Measurements from ENCODE around the gene RAB3GAP1. TPM values are rescaled to one million over a fixed set of nuclear protein-coding genes. Genes with fewer than 3 reads are reported as not detected.

Gene RAB3GAP1
- 16.1 and 20.3 TPM in 2 replicates for total RNA-seq

DNA sequence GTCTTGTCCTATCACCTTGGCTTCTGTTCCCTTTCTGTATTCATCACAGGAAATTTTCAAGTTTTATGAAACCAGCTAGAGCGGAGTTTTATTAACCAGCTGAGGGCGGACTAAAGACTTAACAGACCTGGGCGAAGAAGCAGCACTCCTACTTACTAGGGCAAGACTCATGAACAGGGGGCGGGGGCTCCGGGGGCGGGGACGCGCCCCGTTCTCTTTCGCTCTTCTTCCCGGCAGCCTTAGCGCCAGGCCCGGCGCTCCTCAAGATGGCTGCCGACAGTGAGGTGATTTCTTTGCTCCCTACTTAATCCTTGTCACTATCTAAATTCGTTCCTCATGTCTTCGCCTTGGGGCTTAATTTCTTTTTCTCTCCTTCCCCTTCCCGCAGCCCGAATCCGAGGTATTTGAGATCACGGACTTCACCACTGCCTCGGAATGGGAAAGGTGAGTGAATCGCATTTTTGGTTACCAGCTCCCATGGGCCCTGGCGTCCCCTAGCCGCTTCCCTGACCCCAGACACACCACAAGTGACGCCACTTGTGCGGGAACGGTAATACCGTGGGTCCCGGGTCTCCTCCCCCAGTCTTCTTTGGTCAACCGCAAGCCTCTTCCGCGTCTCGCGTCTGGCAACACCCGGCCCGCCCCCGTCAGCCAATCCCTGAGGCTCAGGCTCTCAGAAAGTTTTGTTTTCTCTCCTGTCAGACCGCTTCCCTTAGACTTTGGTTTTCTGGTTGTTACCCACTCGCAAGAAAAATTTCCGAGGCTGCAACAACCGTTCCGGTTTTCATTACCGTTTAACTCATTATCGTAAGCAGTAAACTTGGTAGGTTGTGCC lies at the start of gene RAB3GAP1:
Gene RAB3GAP1, plus strand, starts transcription at position 251 of the 835 bp plus-strand sequence. Its CDS starts 16 bp downstream, at position 267.

DNA sequence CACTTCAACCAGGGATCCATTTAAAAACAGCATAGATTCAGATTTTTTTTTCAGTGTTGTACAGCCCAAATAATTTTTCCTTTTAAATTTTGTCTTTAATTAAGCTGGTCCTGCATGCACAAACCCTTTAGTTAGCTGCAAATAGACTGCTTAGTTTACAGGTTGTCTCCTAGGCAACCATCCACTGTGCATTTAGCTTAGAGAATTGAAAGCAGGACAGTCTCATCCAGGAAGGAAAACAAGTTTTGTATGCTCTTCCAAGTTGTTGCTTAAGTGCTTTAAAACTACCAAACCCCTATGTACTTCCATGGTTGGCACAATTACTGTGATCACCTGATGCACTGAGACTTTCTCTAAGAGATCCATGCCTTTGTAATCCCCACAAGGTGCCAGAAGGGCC lies 4.8 kb upstream of the RAB3GAP1 start, which contains the start of gene MAP3K19:
Gene MAP3K19, minus strand, starts transcription at position 148 of the 400 bp plus-strand sequence. CDS start 22,800 bp downstream, outside the sequence.

Other genes with a start within 250 kb of the RAB3GAP1 start
- not detected in 2 replicates for gene ACMSD, start 213.7 kb upstream of the RAB3GAP1 start, total RNA-seq
- 9.5 and 12.0 TPM in 2 replicates for gene CCNT2, start 133.5 kb upstream of the RAB3GAP1 start, total RNA-seq
- not detected in 2 replicates for gene MAP3K19, start 4.8 kb upstream of the RAB3GAP1 start, total RNA-seq